Measurements from ENCODE around the gene PNO1. TPM values are rescaled to one million over a fixed set of nuclear protein-coding genes. Genes with fewer than 3 reads are reported as not detected.
"Not testable (repeated sequence)": the region's sequence is repeated elsewhere in the genome, so short reads cannot be mapped to it uniquely, and the experiment has no call there.

PNO1 gene
- 10.5 and 15.0 TPM in 2 replicates for total RNA-seq

GRCh38 chr2:68157402-68158133 lies at the start of gene PNO1:
Gene PNO1 (plus strand): TSS chr2:68157888. CDS start chr2:68157935, 47 bp downstream.
- TF ChIP-seq CTCF (IDR thresholded peaks at IDR 0.05; ENCODE audit: extremely low read depth, low read depth, low read length) = no peak
- Histone ChIP-seq H3K4me2 (ENCODE audit: insufficient read depth, low read length) (peak within 1 kb of the TSS; percentile 99), H3K79me2 (ENCODE audit: insufficient read depth, low read length) (peaks cover 55% of the 10 kb centered on the region), H3K9me3 (ENCODE audit: low read depth, low read length) (no peaks in the 10 kb centered on the region), H2AFZ (ENCODE audit: low read length) (peak within 1 kb of the TSS; percentile 99), H3K4me3 (ENCODE audit: insufficient read depth, low read length) (peak within 1 kb of the TSS; percentile 98), H3K27ac (ENCODE audit: low read depth, low read length) (peak within 1 kb of the TSS; percentile 98), H3K36me3 (ENCODE audit: insufficient read depth, low read length) (peaks cover 30% of the 10 kb centered on the region), H4K20me1 (ENCODE audit: insufficient read depth, low read length) (peaks cover 2% of the 10 kb centered on the region), H3K4me1 (ENCODE audit: insufficient read depth, low read length) (peaks cover 19% of the 10 kb centered on the region), H3K27me3 (ENCODE audit: insufficient read depth, low read length) (no peaks in the 10 kb centered on the region)
- DNase-seq (ENCODE audit: insufficient read length, low spot score, missing footprints) = peak; percentile 97

- peaks cover 4% of the 10 kb centered on the region for H3K9me3 ChIP-seq (ENCODE audit: low read depth, low read length)
- no peak overlapping the region for H3K4me2 ChIP-seq (ENCODE audit: insufficient read depth, low read length)
- no peak overlapping the region for H2AFZ ChIP-seq (ENCODE audit: low read length)
- no peaks in the 10 kb centered on the region for H4K20me1 ChIP-seq (ENCODE audit: insufficient read depth, low read length)
- no peaks in the 10 kb centered on the region for H3K27me3 ChIP-seq (ENCODE audit: insufficient read depth, low read length)
- H3K4me1 ChIP-seq (ENCODE audit: insufficient read depth, low read length) = peaks cover 8% of the 10 kb centered on the region
- DNase-seq (ENCODE audit: insufficient read length, low spot score, missing footprints) = no peak
- TF ChIP-seq CTCF (IDR thresholded peaks at IDR 0.05; ENCODE audit: extremely low read depth, low read depth, low read length) = no peak
- H3K79me2 ChIP-seq (ENCODE audit: insufficient read depth, low read length) = no peaks in the 10 kb centered on the region
- no peak overlapping the region for H3K27ac ChIP-seq (ENCODE audit: low read depth, low read length)
- no peak overlapping the region for H3K4me3 ChIP-seq (ENCODE audit: insufficient read depth, low read length)
- no peaks in the 10 kb centered on the region for H3K36me3 ChIP-seq (ENCODE audit: insufficient read depth, low read length)
These were observed 49.6 kb upstream of the PNO1 start for GRCh38 chr2:68108120-68108519.

GRCh38 chr2:68110102-68110501 lies 47.6 kb upstream of the PNO1 start:
- Histone ChIP-seq H3K79me2 (ENCODE audit: insufficient read depth, low read length) (no peaks in the 10 kb centered on the region), H3K36me3 (ENCODE audit: insufficient read depth, low read length) (no peaks in the 10 kb centered on the region), H4K20me1 (ENCODE audit: insufficient read depth, low read length) (no peaks in the 10 kb centered on the region), H3K4me3 (ENCODE audit: insufficient read depth, low read length) (no peak overlapping the region), H3K4me1 (ENCODE audit: insufficient read depth, low read length) (no peaks in the 10 kb centered on the region), H3K27me3 (ENCODE audit: insufficient read depth, low read length) (no peaks in the 10 kb centered on the region), H3K4me2 (ENCODE audit: insufficient read depth, low read length) (no peak overlapping the region), H3K9me3 (ENCODE audit: low read depth, low read length) (peaks cover 4% of the 10 kb centered on the region), H3K27ac (ENCODE audit: low read depth, low read length) (no peak overlapping the region), H2AFZ (ENCODE audit: low read length) (no peak overlapping the region)
- TF ChIP-seq CTCF (IDR thresholded peaks at IDR 0.05; ENCODE audit: extremely low read depth, low read depth, low read length) = no peak
- DNase-seq (ENCODE audit: insufficient read length, low spot score, missing footprints) = no peak

GRCh38 chr2:68115965-68116364 lies 41.7 kb upstream of the PNO1 start:
- H3K36me3 ChIP-seq (ENCODE audit: insufficient read depth, low read length) = no peaks in the 10 kb centered on the region
- no peak overlapping the region for H3K4me3 ChIP-seq (ENCODE audit: insufficient read depth, low read length)
- no peaks in the 10 kb centered on the region for H3K9me3 ChIP-seq (ENCODE audit: low read depth, low read length)
- no peak overlapping the region for H3K27ac ChIP-seq (ENCODE audit: low read depth, low read length)
- no peaks in the 10 kb centered on the region for H3K79me2 ChIP-seq (ENCODE audit: insufficient read depth, low read length)
- H4K20me1 ChIP-seq (ENCODE audit: insufficient read depth, low read length) = no peaks in the 10 kb centered on the region
- H3K4me2 ChIP-seq (ENCODE audit: insufficient read depth, low read length) = no peak overlapping the region
- no peak overlapping the region for H2AFZ ChIP-seq (ENCODE audit: low read length)
- no peak for DNase-seq (ENCODE audit: insufficient read length, low spot score, missing footprints)
- TF ChIP-seq CTCF (IDR thresholded peaks at IDR 0.05; ENCODE audit: extremely low read depth, low read depth, low read length) = no peak
- H3K27me3 ChIP-seq (ENCODE audit: insufficient read depth, low read length) = no peaks in the 10 kb centered on the region
- no peaks in the 10 kb centered on the region for H3K4me1 ChIP-seq (ENCODE audit: insufficient read depth, low read length)

- H3K27me3 ChIP-seq (ENCODE audit: insufficient read depth, low read length); H3K27ac ChIP-seq (ENCODE audit: low read depth, low read length); DNase-seq (ENCODE audit: insufficient read length, low spot score, missing footprints); H3K79me2 ChIP-seq (ENCODE audit: insufficient read depth, low read length); H3K9me3 ChIP-seq (ENCODE audit: low read depth, low read length); H4K20me1 ChIP-seq (ENCODE audit: insufficient read depth, low read length); H2AFZ ChIP-seq (ENCODE audit: low read length); H3K4me1 ChIP-seq (ENCODE audit: insufficient read depth, low read length); H3K4me3 ChIP-seq (ENCODE audit: insufficient read depth, low read length); H3K36me3 ChIP-seq (ENCODE audit: insufficient read depth, low read length); H3K4me2 ChIP-seq (ENCODE audit: insufficient read depth, low read length): not testable (repeated sequence)
These were observed 39.8 kb upstream of the PNO1 start for GRCh38 chr2:68117922-68118321.
